Measurements from ENCODE around the gene CNR2.
"Not testable (repeated sequence)": the region's sequence is repeated elsewhere in the genome, so short reads cannot be mapped to it uniquely, and the experiment has no call there.

CNR2 gene

DNA sequence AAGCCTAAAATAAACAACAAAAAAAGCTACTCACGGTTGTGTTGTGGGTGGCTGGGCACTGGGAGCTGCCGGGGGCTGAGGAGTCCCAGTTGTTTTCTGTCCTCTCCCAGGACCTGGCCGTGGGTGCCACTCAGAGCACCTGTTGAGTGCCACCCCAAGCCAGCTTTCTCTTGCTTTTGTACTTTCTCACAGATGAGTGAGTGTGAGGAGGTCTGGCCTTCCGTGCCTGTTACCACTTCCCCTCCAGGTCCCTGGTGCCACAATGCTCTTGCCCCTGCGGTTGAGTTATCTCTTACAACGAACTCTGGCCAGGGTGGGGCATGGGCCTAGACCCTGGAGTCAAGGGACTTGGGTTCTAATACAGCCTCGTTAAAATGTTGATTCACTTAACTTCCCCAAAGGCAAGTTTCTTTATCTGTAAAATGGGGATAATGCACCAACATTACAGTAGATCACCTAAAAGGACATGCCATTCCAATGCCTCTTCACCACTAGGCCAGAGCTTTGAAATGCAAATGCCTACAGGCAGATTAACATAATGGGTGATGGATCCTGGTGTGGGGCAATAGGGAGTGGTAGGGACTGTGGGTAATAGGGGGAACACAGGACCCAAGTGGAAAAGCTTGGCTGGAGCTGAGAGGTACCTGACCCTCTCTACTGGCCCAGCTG is at the start of gene CNR2:
Gene CNR2 (minus strand): TSS at position 151 of the 669 bp plus-strand sequence. CDS start 37,745 bp downstream, outside the sequence.
- DNase-seq, result no peak

- DNase-seq, result no peak
Measured at GRCh38 chr1:23960291-23961020, 47.3 kb upstream of the CNR2 start.

- peak; percentile 88 to 90 for DNase-seq
Measured at GRCh38 chr1:23959461-23960290, 46.5 kb upstream of the CNR2 start, which contains the start of gene PNRC2. TSS of gene PNRC2 (plus strand) at chr1:23959828. CDS start at chr1:23961458, 1,630 bp downstream.

GRCh38 chr1:23958810-23959460 is 45.8 kb upstream of the CNR2 start:
- peak; percentile 82 to 89 for DNase-seq

DNA sequence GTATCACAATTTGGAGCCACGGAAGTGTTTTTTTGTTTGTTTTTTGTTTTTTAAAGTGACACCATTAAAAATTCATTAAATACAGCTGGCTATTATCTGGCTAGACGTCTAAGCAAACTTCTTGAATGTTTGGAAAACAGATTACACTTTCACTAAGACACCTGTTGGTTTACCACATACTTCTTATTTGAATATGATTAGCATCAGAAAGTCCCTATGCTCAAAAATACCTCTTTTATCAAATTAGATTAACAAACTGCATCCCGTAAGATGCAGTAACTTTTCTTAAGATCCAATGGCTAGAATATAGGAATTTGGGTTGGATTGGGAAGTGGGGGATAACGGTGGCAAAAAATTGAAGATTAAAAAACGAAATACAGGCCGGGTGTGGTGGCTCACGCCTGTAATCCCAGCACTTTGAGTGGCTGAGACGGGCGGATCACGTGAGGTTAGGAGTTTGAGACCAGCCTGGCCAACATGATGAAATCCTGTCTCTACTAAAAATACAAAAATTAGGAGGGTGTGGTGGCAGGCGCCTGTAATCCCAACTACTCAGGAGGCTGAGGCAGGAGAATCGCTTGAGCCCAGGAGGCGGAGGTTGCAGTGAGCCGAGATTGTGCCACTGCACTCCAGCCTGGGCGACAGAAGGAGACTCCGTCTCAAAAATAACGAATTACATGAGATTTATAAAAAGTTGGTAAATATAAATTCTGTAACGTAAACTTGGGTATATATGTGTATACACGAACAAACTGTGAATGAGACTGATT is 45.1 kb upstream of the CNR2 start:
- not testable (repeated sequence) for DNase-seq

DNA sequence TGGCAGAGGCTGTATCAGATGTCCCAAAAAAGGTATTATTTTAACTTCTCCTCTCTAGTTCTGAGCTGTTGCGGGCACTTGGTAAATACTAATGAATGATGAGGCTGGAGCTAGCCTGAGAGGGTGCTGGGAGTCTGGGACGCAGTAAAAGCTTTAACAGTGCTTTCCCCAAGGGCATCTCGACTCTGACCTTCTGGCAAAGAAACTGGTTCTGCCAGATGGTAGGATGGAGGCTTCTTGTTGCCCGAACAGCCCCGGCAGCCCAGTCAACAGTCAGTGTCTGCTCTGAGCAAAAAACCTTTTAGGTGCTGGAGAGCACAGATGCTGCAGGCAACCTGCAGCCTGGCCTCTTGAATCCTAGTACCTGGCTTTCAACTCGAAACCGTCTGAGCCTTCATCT is 43.9 kb upstream of the CNR2 start:
- peak; percentile 95 to 97 for DNase-seq

GRCh38 chr1:23953020-23953419 is 39.9 kb upstream of the CNR2 start:
- no peak for DNase-seq

GRCh38 chr1:23947366-23947765 is 34.2 kb upstream of the CNR2 start:
- no peak for DNase-seq

DNA sequence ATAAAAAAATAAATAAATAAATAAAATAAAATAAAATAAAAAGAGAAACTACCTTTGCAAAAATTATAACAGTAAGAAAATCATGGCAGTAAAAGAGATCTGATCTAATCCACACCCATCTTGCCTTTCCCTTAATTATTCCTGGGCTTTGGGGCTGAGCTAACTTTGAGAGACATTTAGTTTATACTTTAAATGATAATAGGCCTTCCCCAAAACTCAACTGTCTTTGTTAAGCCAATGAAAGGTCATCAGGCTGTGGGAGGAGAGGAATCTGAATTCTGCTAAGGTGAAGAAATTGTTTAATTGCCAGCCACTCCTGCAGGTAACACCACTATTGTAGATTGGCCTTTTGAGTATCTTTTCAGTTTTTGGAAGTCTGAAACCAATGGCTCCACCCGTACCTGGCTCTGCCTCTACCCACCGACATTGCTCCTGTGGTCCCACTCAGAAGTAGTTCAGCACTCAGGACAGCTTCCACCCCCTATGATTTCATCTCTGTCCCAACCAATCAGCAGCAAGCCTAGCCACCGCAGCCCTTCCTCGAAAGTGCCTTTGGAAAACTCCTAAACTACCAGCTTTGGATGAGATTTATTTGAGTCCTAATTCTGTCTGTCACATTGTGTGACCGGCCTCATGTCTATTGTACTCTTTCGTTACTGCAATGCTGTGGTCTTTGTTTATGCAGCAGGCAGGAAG is 23.5 kb upstream of the CNR2 start:
- no peak for DNase-seq

DNA sequence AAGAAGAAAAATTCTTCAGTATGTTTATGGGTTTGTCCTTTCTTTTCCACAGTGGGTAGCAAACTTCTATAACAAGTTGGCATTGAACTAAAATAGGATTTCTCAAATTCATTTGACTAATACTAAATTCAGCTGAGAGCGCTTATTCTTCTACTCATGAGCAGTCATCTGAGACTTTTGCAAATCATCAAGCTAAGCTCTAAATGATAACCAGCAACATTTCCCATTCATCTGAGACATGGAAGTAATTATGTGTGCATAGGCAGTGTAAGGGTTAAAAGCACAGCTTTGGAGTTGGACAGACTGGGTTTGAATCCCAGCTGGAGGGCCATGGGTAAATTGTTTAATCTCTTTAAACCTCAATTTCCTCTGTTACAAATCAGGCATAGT is 18.3 kb upstream of the CNR2 start:
- DNase-seq, result no peak

DNA sequence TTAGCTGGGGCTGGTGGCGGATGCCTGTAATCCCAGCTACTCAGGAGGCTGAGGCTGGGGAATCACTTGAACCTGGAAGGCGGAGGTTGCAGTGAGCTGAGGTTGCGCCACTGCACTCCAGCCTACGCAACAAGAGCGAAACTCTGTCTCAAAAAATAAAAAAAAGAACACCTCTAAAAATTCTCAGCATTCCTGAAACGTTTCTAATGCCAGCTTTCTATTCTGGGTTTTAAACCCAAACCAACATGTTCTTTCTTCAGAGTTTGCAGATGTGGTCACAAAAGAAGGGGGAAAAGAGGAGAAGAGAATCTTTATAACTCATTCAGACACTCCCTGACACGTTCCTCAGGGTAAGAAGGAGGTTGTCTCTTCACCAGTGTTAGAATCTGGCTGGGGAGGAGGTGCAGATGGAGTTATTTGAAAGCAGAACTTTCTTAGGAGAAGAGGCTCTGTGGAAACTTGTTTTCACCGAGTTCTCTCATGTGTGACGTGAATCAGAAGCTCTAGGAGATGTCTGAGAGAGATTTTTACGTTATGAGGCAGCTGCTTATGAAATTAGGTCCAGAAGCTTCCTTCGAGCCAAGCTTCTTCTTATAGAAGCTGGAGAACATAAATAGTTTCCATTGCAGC is 17.8 kb upstream of the CNR2 start:
- DNase-seq, result no peak

DNA sequence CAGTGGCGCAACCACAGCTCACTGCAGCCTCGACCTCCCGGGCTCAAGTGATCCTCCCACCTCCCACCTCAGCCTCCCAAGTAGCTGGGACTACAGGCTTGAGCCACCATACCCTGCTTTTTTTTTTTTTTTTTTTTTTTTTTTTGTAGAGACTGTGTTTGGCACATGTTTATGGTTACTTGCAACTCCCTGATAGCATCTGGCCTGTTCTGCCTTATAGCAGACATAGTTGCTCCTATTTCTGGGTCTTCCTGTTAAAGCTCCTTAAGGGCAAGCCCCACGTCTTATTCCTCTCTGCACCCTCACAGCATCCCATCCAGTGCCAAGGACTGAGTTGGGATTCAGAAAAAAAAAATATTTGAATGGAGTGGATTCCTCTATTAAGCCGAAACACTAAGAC is 17.1 kb upstream of the CNR2 start:
- DNase-seq, result no peak

- DNase-seq, result no peak
Measured at GRCh38 chr1:23928789-23929188, 15.6 kb upstream of the CNR2 start.

DNA sequence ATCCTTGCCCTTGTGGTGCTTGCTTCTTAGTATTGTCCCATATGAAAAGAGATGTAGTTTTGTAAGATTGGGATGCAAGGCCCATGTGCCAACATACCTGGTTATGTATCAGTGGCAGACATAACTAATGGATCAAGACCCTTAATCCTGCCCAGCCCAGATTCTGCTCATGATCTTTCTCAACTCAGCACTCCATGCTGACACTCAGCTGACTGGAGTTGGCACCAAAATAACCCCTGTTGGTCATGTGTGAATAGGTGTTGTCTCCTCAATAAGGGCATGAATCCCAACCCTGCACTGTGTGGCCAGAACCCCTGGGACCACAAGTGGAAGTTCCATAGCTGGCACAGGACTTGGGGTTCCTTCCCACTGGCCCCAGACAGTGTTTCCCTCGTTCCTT is 13.9 kb upstream of the CNR2 start:
- DNase-seq, result no peak

DNA sequence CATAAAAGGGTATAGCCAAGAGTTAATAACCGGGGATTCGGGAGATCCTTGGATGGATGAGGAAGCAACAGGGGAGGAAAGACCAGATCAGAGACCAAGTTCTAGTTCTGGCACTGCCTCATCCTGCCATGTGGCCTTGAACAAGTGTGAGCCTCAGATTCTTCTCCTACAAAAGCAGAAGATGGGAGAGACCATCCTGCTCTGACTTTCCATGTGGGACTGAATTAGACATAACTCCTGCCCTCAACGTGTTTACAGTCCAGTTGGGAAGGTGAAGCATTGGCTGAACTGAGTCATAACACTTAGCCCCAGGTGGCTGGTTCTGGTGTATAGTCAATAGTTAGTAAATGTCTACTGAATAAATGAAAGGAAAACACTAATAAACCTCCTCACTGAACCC is 12.1 kb upstream of the CNR2 start:
- no peak for DNase-seq

DNA sequence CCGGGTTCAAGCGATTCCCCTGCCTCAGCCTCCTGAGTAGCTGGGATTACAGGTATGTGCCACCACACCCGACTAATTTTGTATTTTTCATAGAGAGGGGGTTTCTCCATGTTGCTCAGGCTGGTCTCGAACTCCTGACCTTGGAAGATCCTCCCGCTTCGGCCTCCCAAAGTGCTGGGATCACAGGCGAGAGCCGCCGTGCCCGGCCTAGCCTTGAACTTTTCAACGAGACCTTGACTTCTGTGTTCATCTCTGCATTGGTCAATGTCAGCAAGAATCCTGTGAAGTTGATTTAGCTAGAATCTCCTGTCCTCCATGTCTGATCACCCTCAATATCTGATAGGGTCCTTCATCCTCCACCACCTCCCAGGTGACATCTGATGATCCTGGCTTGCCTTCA is 11.4 kb upstream of the CNR2 start:
- DNase-seq, result no peak

- no peak for DNase-seq
Measured at GRCh38 chr1:23923592-23924499, 10.7 kb upstream of the CNR2 start.

DNA sequence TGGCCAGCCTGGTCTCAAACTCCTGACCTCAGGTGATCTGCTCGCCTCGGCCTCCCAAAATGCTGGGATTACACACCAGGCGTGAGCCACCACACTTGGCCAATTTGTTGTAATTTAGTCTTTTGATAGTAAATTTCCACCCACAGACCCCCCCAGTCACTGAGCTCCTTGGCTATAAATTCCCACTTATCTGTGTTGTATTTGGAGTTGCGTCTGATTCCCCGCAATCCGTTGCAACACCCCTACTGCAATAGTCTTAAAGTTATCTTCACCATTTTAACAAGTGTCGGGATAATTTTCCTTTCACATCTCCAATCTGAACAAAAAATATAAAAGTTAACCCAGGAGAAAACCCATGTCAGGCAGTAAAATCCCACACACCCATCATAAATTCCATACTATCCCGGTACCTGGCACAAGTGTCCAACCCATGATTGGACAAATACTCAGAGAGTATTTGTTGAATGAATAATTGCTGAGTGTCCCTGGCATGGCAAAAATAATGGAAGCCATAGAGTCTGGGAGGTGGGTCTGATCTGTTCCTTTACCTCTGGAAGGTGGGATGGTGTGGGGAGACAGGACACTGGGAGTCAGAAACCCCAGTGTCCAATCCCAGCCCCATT is 9.3 kb upstream of the CNR2 start:
- DNase-seq, result no peak

Data from NCI-H524 (cell line).